ENCODE results near the gene TIGAR.
A peak's percentile ranks its signal among the peaks of the same experiment; 100 is the strongest.

DNA sequence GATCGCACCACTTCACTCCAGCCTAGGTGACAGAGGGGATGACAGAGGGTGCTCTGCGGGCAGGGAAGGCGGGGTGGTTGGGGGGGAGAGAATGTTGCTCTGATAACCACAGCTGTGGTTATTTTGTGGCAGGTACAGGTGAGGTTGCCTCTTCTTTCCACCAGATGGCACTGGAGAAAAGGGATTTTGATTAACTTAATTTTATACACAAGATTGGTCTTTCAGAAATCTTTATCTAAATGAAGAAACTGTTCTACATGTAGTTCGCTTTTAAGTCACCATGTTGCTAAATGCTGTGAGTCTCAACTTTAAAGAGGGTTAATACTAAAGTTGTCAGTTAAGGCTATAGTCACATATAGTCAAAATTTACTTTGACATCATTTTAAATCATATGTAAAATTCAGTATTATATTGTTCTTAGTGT lies 32.8 kb downstream of the TIGAR start:
- TF ChIP-seq, protein P1, sequence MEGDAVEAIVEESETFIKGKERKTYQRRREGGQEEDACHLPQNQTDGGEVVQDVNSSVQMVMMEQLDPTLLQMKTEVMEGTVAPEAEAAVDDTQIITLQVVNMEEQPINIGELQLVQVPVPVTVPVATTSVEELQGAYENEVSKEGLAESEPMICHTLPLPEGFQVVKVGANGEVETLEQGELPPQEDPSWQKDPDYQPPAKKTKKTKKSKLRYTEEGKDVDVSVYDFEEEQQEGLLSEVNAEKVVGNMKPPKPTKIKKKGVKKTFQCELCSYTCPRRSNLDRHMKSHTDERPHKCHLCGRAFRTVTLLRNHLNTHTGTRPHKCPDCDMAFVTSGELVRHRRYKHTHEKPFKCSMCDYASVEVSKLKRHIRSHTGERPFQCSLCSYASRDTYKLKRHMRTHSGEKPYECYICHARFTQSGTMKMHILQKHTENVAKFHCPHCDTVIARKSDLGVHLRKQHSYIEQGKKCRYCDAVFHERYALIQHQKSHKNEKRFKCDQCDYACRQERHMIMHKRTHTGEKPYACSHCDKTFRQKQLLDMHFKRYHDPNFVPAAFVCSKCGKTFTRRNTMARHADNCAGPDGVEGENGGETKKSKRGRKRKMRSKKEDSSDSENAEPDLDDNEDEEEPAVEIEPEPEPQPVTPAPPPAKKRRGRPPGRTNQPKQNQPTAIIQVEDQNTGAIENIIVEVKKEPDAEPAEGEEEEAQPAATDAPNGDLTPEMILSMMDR (IDR thresholded peaks at IDR 0.05; ENCODE audit: borderline replicate concordance, extremely low read depth, low read length, poor library complexity, severe bottlenecking), result peak; percentile 65
- no peak for TF ChIP-seq EZH2 (IDR thresholded peaks at IDR 0.05; ENCODE audit: borderline replicate concordance, low read depth, low read length, severe bottlenecking)
